RWPE2 (cell line): Measurements from ENCODE around the gene PALD1.
A peak's percentile ranks its signal among the peaks of the same experiment; 100 is the strongest.
"Not testable (repeated sequence)": the region's sequence is repeated elsewhere in the genome, so short reads cannot be mapped to it uniquely, and the experiment has no call there.

Experiments used
- ATAC-seq: fragments of 200-7000 bp; cut with Tn5 transposase; 3 replicates; pipeline ENCODE4 v1.9.1; 2021; ENCODE audit warnings: low read depth
- DNase-seq: peaks from one replicate; pipeline ENCODE4 v3.0.0-alpha.2; 2020; ENCODE audit warnings: low spot score
- H3K27ac ChIP-seq: fragments of 450-650 bp; 2 replicates; pipeline ENCODE4 v1.5.1; 2017; ENCODE audit warnings: mild to moderate bottlenecking; ENCODE audit not compliant: poor library complexity, severe bottlenecking
- H3K27me3 ChIP-seq: fragments of 250-450 bp; sonication (Bioruptor Pico); 2 replicates; pipeline ENCODE4 v1.5.1; 2021; ENCODE audit warnings: mild to moderate bottlenecking, moderate library complexity; ENCODE audit not compliant: insufficient read depth, poor library complexity, severe bottlenecking
- H3K36me3 ChIP-seq: fragments of 250-450 bp; sonication (Bioruptor Pico); 2 replicates; pipeline ENCODE4 v1.5.1; 2020; ENCODE audit warnings: low read depth, mild to moderate bottlenecking, moderate library complexity
- H3K4me1 ChIP-seq: fragments of 250-450 bp; sonication (Bioruptor Pico); 2 replicates; pipeline ENCODE4 v1.5.1; 2021; ENCODE audit warnings: mild to moderate bottlenecking, moderate library complexity; ENCODE audit not compliant: insufficient read depth, poor library complexity, severe bottlenecking
- H3K4me3 ChIP-seq: fragments of 250-450 bp; sonication (Bioruptor Pico); 2 replicates; pipeline ENCODE4 v1.5.1; 2021; ENCODE audit warnings: mild to moderate bottlenecking, moderate library complexity; ENCODE audit not compliant: severe bottlenecking
- H3K9me3 ChIP-seq: fragments of 250-450 bp; sonication (Bioruptor Pico); 2 replicates; pipeline ENCODE4 v1.5.1; 2021; ENCODE audit warnings: mild to moderate bottlenecking, moderate library complexity; ENCODE audit not compliant: severe bottlenecking
- CTCF ChIP-seq: fragments of 450-650 bp; IDR thresholded peaks from one replicate; pipeline ENCODE4 v1.5.1; 2017; ENCODE audit warnings: mild to moderate bottlenecking, moderate library complexity; ENCODE audit not compliant: poor library complexity, severe bottlenecking

The PALD1 gene

GRCh38 chr10:70613941-70614340, 135.4 kb downstream of the PALD1 start:
- no peak for DNase-seq

GRCh38 chr10:70614364-70614763, 135.8 kb downstream of the PALD1 start:
- H3K4me1 ChIP-seq, H3K4me3 ChIP-seq, H3K27me3 ChIP-seq, H3K36me3 ChIP-seq, DNase-seq, H3K9me3 ChIP-seq, ATAC-seq, H3K27ac ChIP-seq: not testable (repeated sequence)

More at GRCh38 chr10:70613941-70614340, 135.4 kb downstream of the PALD1 start:
- H3K9me3 ChIP-seq, result peaks cover 2% of the 10 kb centered on the region
- ATAC-seq, result no peak
- no peak overlapping the region for H3K4me3 ChIP-seq
- TF ChIP-seq CTCF, result no peak
- H3K4me1 ChIP-seq, result peaks cover 7% of the 10 kb centered on the region
- no peak overlapping the region for H3K27ac ChIP-seq
- no peaks in the 10 kb centered on the region for H3K36me3 ChIP-seq
- H3K27me3 ChIP-seq, result no peaks in the 10 kb centered on the region

- ATAC-seq (no peak), DNase-seq (no peak)
- Histone ChIP-seq H3K9me3 (peaks cover 10% of the 10 kb centered on the region), H3K36me3 (no peaks in the 10 kb centered on the region), H3K4me3 (no peak overlapping the region), H3K27me3 (no peaks in the 10 kb centered on the region), H3K27ac (peak overlapping the region; percentile 61), H3K4me1 (peaks cover 7% of the 10 kb centered on the region)
- no peak for TF ChIP-seq CTCF
Measured at GRCh38 chr10:70615211-70615610, 136.6 kb downstream of the PALD1 start.

DNA sequence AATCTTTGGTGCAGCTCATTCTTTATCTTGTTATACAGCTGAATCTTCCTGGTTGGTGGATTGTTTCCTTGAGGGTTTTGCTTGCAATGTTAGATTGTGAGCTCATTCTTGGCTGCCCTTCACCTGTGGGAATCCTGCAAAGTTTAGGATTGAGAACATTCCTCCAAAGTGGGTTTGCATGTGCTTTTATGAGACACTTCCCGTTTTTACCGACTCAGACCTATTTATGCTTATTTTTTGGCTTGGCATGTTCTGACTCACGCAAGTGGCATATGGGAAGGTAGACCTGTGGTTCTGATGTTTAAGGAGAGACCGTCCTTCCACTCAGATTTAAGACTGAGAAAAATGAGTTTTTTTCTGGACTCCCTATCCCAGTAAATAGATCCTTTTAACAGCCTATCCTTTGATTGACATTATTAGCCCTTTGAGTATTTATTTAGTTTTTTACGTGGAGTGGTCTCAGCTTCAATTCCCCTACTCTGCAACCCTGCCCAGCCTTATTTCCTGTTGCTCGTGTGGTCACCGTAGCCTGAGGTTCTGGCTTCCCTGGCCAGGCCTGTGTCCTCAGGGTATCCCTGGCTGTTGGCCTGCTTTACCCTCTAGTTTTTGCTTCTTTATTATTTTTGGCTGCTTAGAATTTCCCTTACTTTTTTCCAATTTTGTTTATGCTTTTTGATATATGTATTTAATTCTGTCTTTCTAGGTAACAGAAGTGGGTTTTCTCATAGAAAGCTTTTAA, 137.4 kb downstream of the PALD1 start:
- no peak for DNase-seq
- Histone ChIP-seq H3K27ac (peak overlapping the region; percentile 61), H3K4me3 (no peak overlapping the region)

GRCh38 chr10:70616761-70617160, 138.2 kb downstream of the PALD1 start:
- Histone ChIP-seq H3K4me3 (no peak overlapping the region), H3K27ac (peak overlapping the region; percentile 61), H3K9me3 (peaks cover 10% of the 10 kb centered on the region), H3K36me3 (no peaks in the 10 kb centered on the region), H3K4me1 (peaks cover 7% of the 10 kb centered on the region), H3K27me3 (no peaks in the 10 kb centered on the region)
- DNase-seq (no peak), ATAC-seq (no peak)
- TF ChIP-seq CTCF, result no peak

More for the DNA sequence above, 137.4 kb downstream of the PALD1 start:
- Histone ChIP-seq H3K4me1 (peaks cover 7% of the 10 kb centered on the region), H3K27me3 (no peaks in the 10 kb centered on the region), H3K36me3 (no peaks in the 10 kb centered on the region), H3K9me3 (peaks cover 10% of the 10 kb centered on the region)
- peak; percentile 67; the same call in 2 of the 3 replicates for ATAC-seq
- no peak for TF ChIP-seq CTCF
